Suppressor macrophage (primary cell): ENCODE results near the gene OSBPL10.

ENCODE experiments used
- DNase-seq, 4 experiments: peaks; one replicate each; pipeline ENCODE4 v3.0.0-alpha.2; 2020 to 2022

The OSBPL10 gene

DNA sequence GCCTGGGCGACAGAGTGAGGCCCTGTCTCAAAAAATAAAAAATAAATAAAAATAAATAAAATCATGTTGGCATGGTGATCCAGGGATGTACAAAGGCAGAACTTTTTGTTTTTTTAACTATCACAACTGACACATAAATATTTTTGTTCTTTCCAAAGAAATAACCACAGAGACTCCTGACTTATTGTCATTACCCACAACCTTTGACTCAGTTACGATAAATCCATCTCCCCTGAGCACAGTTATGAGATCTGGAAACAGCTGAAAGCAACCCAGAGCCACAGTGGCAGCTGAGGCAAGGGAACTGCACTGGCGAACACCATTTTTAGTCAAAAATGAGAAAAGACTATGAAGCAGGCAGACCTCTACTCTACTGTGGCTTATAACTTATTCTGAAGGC is 24.0 kb downstream of the OSBPL10 start:
- DNase-seq: no peak

DNA sequence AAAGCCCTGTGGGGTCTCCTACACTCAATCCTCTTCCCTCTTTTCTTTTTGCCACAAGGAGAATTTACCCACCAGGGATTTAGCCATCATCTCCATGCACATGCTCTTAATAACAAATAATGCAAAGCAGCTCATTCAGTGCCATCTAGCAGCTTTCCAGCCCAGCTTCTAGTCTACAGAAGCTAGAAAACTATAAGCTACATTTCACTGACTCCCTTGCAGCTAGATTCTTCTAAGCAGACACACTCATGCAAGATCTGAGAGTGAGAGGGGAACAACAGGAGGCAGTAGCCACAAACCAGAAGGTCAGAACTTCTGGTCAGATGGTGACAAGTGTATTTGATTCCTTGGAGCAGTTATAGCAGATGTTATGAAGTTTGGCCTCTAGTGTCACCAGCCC is 25.5 kb downstream of the OSBPL10 start:
- DNase-seq: no peak

DNA sequence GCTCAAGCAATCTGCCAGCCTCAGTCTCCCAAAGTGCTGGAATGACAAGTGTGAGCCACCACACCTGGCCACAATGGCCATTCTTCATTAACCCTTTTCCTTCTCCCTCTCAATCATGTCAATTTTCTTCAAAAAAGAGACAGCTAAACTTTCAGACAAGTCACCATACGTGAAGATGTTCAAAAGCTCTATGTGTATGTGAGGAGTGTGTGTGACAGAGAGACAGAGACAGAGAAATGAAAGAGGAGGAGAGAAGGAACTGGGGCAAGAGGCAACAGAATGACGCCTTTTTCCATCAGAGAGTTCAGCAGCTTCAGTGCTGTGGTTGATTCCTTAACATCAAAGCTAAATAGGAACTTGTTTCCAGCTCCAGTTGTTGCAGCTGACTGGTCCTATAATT is 27.4 kb downstream of the OSBPL10 start:
- no peak for DNase-seq

DNA sequence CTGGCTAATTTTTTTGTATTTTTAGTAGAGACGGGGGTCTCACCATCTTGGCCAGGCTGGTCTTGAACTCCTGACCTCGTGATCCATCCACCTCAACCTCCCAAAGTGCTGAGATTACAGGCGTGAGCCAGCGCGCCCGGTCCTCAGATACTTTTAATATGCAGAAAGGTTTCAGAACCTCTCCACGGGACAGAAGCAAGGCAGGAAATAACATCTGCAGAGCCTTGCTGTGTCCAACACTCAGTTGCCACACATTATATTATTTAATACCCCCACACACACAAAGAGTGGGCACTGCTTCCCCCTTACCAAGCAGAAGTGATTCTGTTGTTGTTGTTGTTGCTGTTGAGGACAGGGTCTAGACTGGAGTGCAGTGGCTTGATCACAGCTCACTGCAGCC is 28.0 kb downstream of the OSBPL10 start:
- DNase-seq: no peak

DNA sequence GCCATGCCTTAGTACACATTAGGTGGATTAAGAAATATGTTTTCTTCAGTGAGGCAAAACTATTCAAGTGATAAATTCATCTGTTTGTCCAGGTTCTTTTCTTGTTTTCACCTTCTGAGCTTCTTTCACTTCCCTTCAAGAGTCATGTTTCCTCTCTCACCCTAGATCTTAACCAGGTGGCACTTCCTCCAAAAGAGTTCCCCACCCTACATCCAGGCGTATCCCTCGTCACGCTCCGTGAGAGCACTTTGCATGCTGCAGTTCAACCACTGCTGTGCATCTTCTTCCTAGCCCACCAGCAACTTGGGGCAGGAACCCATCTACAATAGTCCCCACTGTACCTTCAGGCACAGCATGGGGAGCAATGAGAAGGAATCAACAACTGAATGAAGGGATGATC is 28.9 kb downstream of the OSBPL10 start:
- DNase-seq: no peak

DNA sequence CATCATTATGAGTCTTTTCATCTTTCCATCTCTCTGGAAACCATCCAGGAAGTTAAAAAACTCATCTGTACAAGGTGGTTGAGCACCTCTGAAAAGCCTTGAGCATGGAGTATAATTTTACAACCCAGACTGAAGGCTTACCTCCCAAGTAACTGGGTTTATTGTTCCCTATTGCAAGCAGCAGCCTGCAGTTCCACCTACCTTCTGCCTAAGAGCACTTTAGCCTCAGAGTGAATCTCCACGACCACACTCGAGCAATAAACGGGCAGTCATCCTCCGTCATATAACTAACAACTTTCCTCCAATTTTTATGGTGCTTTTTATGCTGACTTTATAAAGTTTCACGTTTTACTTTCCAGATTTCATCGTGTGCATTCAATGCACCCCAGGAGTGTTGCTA is 32.8 kb downstream of the OSBPL10 start:
- DNase-seq: no peak

DNA sequence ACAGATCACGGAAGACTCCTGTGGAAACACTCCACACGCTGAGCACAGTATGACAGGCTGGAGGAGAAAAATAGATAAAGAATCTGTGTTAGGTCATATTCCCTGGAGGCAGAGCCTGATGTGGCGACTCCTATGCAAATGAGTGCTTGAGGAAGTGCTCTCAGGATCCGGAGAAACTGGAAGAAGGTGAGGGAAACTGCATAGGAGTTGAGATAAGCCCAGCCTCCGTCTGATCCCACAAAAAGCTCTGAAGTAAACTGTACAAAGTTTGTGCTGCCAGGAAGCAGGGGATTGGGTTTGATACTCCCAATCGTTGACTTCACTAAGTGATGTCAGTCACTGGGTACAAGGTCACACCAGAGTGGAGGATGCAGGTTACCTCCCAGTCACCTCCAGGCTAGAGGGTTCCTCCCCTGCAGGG is 33.4 kb downstream of the OSBPL10 start:
- DNase-seq: no peak

DNA sequence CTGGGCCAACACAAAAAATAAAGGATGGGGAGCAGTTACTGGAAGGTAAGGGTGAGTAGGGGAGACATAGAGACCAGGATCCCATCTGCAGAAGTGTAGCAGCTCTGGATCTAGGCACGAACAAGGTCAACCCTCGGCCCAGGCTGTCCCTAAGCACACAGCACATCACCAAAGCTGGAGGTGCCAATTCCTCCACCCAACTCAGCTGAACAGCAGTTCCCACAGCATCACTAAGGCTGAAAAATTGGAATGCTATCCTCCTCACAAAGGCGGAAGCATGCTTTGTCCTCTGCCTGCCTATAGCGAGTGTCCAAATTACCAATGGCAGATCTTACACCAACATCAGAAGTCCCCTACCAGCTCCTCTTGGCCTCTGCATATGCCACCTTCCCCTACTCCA is 33.9 kb downstream of the OSBPL10 start:
- no peak for DNase-seq

DNA sequence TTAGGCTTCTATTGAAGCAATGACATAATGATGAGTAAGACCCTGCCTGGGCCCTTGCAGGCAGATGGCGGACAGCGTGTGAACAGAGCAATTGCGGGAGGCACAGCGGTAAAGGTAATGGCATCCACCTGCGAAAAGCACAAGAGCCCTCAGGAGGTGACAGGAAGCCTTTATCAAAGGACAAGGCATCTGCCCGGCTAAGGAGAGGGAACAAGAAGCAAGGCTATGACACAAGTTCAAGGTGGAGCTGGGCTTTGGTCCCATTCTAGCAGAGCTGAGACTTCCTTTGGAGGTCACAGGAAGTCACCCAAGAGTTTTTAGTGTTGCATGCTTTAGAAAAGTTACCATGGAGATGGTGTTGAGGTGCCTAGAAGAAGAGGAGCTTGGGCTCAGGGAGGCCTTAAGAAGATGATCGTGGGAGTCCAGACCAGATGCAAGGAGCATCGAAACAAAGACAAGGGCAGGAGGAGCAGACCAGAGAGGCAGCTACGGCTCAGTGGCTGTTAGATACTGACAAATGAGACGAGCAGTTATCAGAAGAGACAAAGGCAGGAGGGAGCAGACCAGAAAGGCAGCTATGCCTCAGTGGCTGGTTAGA is 34.5 kb downstream of the OSBPL10 start:
- no peak for DNase-seq

DNA sequence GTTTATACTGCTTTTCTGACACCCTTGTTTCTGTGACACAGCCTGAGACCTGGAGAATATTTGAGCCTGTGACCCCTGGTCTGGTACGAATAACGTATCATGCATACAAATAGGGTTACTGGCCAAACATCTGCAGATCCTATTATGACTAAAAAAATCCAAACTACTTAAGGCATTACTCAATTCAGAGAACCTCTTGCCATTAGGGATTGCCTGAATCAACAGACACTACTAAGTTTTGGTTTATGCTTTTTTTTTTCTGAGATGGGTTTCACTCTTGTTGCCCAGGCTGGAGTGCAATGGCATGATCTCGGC is 35.4 kb downstream of the OSBPL10 start:
- no peak for DNase-seq

DNA sequence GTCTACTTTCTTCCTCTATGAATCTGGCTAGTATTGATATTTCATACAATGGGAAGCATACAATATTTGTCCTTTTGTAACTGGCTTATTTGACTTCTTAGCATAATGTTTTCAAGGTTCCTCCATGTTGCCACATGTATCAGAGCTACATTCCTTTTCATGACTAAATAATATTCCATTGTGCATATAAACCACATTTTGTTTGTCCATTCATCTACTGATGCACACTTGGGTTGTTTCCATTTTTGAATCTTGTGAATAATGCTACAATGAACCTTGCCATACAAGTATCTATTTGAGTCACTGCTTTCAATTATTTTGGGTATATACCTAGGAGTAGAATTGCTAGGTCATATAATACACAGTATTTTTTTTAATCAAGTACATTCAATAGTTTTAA is 38.0 kb downstream of the OSBPL10 start:
- no peak for DNase-seq

DNA sequence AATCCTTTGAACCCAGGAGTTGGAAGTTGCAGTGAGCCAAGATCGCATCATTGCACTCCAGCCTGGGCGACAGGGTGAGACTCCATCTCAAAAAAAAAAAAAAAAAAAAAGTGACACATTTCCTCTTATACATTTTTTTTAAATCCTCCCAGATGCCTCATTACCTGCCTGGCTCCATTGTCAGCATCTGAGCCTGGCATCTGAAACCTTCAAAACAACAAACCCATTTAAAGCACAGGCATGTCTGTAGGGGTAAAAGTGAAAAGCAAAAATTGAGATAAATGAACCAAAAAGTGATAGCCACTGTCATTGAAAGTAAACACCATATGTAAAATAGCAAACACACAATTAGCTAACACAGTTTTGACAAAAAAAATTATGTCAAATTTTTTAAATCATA is 38.6 kb downstream of the OSBPL10 start:
- no peak for DNase-seq

DNA sequence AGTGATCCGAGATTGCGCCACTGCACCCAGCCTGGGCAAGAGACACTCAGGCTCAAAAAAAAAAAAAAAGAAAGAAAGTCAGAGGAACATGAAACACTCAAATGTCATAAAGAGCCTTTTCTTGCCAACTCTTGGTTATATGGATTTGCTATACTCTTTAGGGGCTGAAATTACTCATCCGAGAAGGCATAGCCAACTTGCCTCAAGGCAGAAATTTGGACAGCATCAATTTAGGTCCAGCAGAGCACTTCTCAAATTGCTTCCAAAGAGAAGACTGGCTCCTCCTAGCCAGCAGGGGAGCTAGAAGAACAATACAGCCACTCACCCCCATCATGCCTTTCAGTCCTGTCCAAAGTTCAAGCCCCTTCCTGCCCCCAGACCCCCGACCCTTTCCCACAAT is 43.8 kb downstream of the OSBPL10 start:
- DNase-seq: no peak

DNA sequence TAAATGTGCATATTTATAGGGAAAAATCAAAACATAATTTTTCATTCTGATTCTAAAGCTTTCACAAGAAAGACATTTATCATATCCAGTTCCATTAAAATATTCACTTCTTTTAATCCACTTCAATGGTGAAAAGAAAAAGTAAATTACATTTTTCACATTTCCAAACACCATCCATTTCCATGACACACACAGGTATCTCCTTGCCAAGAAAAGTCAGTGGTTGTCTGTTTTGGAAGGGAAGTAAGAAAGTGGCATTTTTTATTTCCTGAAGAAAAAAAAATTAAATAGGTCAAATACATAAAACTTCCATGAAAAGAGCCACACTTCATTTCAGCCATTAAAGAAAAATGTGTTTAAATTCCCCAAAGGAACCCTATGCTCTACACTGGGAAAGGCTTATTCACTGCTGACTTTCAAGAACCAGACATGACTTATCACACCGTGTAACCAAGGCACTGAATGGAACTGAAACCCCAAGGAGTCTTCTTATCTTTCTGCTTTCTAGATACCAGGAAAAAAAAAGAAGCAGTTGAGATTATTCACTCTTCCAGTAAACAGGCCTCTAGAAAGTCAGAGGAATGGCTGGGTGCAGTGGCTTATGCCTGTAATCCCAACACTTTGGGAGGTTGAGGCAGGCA is 44.5 kb downstream of the OSBPL10 start:
- no peak for DNase-seq

DNA sequence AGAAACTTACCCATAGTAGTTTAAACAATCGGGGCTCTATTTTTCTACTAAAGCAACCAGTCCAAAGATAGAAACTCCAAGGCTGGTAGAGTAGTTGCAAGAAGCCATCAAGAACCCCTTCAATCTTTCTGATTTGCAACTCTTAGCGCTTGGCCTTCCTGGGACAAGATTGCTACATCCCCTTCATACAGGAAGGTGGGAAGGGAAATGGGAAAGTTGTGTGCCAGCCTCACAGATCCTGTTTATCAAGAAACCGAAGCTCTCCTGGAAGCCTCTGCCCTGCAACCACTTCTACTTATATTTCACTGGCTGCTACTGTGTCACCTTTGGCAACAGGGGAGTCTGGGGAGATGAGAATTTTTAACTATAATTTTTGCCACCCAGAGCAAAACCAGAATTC is 46.2 kb downstream of the OSBPL10 start:
- no peak for DNase-seq

DNA sequence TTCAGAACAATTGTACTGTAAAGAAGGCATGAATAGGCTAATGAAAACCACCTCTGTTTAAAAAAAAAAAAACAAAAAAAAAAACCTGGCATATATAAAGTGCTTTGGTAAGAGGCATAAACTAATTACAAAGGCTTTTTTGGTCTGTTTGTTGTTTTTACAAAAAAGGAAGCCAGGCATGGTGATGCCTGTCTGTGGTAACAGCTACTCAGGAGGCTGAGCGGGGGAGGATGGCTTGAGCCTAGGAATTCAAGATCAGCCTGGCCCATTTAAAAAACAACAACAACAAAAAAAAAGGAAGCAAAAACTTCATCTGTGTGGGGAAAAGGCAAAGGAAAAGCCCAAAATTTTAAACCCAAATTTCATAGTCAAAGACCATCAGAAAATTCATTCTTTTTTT is 47.0 kb downstream of the OSBPL10 start:
- DNase-seq: peak; percentile 4 to 69 (median 44)

DNA sequence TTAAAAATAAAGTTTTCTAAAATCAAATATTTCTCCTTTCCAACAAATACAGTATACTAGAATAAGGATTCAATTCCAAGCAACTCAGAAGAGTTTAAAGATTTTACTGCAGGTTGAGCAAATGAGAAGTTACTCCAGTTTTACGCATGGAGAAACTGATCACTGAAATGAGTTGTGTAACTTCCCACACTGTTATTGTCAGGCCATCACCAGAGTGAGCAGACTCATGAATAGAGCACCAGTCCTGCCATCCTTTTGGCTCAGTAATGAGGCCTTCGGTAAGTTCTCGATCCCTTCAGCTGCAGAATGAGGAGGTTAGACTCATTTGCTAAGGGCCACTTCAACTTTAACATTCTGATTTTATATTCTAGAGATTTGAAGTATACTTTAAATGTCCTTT is 48.1 kb downstream of the OSBPL10 start:
- no peak for DNase-seq

DNA sequence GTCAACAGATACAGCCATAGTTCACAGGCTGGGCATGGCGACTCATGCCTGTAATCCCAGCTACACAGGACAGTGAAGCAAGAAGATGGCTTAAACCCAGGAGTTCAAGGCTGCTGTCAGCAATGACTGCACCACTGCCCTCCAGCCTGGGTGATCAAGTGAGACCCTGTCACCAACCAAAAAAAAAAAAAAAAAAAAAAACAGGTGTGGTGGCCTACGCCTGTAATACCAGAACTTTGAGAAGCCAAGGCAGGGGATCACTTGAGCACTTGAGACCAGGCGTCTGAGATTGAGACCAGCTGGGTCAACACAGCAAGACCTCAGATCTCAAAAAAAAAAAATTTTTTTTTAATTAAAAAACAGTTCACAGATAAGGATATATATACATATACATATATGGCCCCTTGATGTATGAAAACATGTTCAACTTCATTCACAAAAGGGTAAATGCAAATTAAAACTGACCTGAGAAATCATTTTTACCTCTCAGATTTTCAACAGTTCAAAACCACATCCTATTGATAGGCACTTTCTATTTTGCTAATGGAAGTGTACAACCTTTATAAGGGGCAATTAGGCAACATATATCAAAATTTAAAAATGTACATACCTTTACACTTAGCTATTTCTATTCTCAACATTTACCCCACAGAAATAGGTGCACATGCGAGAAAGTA is 51.1 kb downstream of the OSBPL10 start:
- no peak for DNase-seq

DNA sequence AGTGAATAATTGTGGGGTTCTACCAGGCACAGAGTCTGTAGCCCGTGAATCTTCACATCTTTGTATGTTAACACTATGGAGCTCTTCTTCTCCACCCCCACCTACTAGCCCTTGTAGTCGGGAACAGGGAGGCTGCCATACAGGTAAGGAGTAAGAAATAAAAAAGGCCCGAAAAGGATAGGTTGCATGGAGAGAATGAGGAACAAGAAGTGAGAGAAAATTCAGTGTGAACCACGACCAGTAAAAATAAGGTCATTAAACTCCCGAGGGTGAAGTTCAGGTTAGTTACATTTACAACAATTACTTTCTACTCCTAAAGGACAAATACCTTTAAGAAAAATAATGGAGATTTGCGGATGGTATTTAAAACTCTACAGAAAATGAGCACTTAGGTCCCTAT is 53.3 kb downstream of the OSBPL10 start:
- DNase-seq: no peak

DNA sequence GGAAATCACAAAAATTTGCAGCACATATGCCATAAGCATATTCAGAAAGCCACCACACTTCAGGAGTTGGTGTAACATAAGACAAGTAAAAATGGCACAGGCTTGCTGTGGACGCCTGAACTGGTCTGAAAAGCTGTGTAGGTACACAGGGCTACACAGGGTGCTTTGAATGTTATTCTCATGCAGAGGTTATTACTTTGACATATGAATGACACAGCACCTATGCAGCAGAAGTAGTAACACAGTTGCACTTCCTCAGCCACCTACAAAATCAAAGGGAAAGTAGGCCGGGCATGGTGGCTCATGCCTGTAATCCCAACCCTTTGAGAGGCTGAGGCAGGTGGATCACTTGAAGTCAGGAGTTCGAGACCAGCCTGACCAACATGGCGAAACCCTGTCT is 54.5 kb downstream of the OSBPL10 start:
- no peak for DNase-seq

DNA sequence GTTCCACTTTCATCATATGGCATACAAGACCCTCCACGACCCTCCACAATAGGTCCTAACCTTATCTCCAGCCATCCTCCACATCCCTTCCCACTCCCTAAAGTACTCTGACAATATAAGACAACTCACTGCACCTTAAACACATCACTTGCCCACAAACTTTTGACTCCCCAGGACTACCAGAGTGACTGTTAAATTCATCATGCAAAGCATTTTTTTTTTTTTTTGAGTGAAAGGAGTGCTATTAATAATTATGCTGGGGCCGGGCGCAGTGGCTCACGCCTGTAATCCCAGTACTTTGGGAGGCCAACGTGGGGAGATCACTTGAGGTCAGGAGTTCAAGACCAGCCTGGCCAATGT is 55.8 kb downstream of the OSBPL10 start:
- DNase-seq: no peak

DNA sequence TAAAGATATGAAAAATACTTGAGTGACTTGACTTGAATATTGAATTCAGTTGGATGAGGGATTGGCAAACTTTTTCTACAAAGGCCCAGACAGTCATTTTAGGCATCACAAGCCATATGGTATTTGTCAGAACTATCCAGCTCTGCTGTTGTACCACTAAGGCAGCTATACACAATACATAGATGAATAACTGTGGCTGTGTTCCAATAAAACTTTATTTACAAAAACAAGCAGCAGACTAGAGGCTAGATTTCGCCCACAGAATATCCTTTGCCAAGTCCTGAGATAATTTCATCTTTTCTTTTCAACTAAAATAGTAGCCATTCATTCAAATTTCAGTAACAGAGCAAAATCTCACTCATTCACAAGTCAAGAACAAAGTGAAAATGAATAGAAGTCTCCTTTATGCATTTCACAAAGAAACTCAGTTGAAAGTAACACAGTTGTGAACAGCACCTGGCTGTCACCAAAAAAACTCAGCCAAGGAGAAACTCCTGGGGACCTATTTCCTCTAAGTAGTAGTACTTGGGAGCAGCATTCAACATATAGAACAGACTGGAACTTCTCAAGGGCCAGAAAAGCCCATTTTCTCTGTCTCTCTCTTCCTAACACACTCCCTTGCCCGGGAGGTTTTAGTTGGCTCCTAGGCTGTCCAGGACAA is 56.3 kb downstream of the OSBPL10 start:
- no peak for DNase-seq

DNA sequence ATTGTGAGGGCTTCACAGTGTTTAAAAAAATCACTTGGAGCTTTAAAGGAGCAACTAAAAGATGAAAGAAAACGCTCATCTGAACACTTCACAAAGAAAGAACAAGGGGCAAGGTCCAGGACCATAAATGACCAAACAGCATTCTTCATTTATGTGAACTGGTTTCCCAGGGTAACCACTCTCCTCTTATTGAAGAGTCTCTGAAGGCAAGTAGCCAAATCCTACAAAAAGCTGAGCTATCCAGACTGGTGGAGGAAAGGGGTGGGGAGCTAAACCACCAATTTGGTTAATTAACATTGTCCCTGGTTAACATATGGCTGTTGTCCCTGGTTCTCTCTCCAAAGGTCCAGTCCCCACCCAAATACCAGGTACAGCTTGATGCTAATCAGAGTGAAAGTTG is 58.1 kb downstream of the OSBPL10 start:
- no peak for DNase-seq

DNA sequence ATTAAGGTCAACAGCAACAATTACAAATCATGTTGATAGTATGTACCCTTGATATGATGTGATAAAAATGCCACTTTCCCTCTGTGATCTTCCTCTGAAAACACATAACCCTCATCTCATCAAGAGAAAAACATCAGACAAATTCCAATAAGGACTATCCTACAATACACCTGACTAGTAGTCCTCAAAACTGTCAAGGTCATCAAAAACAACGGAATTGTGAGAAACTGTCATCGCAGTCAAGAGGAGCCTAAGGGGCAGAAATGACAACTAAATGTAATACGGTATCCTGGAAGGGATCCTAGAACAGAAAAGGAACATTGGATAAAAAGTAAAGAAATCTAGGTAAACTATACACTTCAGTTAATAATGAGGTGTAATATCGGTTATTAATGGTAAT is 59.2 kb downstream of the OSBPL10 start:
- DNase-seq: no peak
